ENCODE measurements around the gene PTPRCAP.

GRCh38 chr11:67452141-67452952, 14.9 kb upstream of the PTPRCAP start, which contains the start of gene GPR152:
- no peak for TF ChIP-seq EGR1 (IDR thresholded peaks at IDR 0.05; ENCODE audit: low read depth in 2 of 2)
- TF ChIP-seq CTCF (IDR thresholded peaks at IDR 0.05; ENCODE audit: low read depth, low read length, missing input control) = no peak
- TF ChIP-seq, protein P1, sequence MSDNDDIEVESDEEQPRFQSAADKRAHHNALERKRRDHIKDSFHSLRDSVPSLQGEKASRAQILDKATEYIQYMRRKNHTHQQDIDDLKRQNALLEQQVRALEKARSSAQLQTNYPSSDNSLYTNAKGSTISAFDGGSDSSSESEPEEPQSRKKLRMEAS (IDR thresholded peaks at IDR 0.05) = no peak
- TF ChIP-seq ZBTB33 (IDR thresholded peaks at IDR 0.05) = no peak
- no peak for TF ChIP-seq TAF1 (conservative IDR thresholded peaks at IDR 0.05)
- no peak for TF ChIP-seq JUND (IDR thresholded peaks at IDR 0.05)
- TF ChIP-seq, protein P2, sequence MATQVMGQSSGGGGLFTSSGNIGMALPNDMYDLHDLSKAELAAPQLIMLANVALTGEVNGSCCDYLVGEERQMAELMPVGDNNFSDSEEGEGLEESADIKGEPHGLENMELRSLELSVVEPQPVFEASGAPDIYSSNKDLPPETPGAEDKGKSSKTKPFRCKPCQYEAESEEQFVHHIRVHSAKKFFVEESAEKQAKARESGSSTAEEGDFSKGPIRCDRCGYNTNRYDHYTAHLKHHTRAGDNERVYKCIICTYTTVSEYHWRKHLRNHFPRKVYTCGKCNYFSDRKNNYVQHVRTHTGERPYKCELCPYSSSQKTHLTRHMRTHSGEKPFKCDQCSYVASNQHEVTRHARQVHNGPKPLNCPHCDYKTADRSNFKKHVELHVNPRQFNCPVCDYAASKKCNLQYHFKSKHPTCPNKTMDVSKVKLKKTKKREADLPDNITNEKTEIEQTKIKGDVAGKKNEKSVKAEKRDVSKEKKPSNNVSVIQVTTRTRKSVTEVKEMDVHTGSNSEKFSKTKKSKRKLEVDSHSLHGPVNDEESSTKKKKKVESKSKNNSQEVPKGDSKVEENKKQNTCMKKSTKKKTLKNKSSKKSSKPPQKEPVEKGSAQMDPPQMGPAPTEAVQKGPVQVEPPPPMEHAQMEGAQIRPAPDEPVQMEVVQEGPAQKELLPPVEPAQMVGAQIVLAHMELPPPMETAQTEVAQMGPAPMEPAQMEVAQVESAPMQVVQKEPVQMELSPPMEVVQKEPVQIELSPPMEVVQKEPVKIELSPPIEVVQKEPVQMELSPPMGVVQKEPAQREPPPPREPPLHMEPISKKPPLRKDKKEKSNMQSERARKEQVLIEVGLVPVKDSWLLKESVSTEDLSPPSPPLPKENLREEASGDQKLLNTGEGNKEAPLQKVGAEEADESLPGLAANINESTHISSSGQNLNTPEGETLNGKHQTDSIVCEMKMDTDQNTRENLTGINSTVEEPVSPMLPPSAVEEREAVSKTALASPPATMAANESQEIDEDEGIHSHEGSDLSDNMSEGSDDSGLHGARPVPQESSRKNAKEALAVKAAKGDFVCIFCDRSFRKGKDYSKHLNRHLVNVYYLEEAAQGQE (IDR thresholded peaks at IDR 0.05) = no peak
- TF ChIP-seq ATF3 (IDR thresholded peaks at IDR 0.05) = no peak
- no peak for TF ChIP-seq SP1 (IDR thresholded peaks at IDR 0.05)
- no peak for TF ChIP-seq RAD21 (IDR thresholded peaks at IDR 0.05)

Measured in liver (tissue), 3 donors.